ENCODE data around the gene CRAT.

DNA sequence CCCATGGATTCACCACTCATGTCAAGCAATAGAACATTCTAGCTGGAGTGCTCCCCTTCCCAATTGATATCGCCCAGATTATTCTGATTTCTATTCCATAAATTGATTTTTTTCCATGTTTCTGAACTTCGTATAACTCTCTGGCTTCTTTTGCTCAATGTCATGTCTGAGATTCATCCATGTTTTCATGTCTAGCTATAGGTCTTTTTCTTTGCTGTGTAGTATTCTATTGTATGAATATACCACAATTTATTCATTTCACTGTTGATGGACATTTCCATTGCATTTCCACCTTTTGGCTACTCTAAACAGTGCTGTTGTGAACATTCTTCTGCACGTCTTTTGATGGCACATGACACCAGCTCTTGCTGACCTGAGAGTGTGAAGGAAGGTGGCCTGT lies 20.2 kb upstream of the CRAT start:
- TF ChIP-seq, protein P1, sequence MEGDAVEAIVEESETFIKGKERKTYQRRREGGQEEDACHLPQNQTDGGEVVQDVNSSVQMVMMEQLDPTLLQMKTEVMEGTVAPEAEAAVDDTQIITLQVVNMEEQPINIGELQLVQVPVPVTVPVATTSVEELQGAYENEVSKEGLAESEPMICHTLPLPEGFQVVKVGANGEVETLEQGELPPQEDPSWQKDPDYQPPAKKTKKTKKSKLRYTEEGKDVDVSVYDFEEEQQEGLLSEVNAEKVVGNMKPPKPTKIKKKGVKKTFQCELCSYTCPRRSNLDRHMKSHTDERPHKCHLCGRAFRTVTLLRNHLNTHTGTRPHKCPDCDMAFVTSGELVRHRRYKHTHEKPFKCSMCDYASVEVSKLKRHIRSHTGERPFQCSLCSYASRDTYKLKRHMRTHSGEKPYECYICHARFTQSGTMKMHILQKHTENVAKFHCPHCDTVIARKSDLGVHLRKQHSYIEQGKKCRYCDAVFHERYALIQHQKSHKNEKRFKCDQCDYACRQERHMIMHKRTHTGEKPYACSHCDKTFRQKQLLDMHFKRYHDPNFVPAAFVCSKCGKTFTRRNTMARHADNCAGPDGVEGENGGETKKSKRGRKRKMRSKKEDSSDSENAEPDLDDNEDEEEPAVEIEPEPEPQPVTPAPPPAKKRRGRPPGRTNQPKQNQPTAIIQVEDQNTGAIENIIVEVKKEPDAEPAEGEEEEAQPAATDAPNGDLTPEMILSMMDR (IDR thresholded peaks at IDR 0.05) = no peak
- no peak for TF ChIP-seq EZH2 (IDR thresholded peaks at IDR 0.05)
- no peak for TF ChIP-seq EZH2phosphoT487 (IDR thresholded peaks at IDR 0.05)

Data from neural progenitor cell (in vitro differentiated cells).